Stimulated activated naive CD4-positive, alpha-beta T cell (primary cell): ENCODE data around the gene MZB1.
"Not testable (repeated sequence)": the region's sequence is repeated elsewhere in the genome, so short reads cannot be mapped to it uniquely, and the experiment has no call there.

ENCODE experiments used
- DNase-seq, 6 experiments: peaks; one replicate each; lab custom pipeline; 2025; lab: John Stamatoyannopoulos, UW

Gene MZB1

GRCh38 chr5:139392678-139393496, 3.2 kb upstream of the MZB1 start:
- peak; percentile 35 to 67 (median 60) for DNase-seq

- peak in 1 of 6 experiments; percentile 39 for DNase-seq
Observed at GRCh38 chr5:139392324-139392677, 2.6 kb upstream of the MZB1 start.

GRCh38 chr5:139391570-139392323, 2.0 kb upstream of the MZB1 start:
- DNase-seq, result peak in 1 of 6 experiments; percentile 33

- DNase-seq, result no peak
Observed at GRCh38 chr5:139390639-139391569, 1.2 kb upstream of the MZB1 start.

GRCh38 chr5:139388198-139388821, 1.4 kb downstream of the MZB1 start:
- DNase-seq, result no peak

- no peak for DNase-seq
Observed at GRCh38 chr5:139387611-139388197, 2.0 kb downstream of the MZB1 start.

GRCh38 chr5:139386956-139387355, 2.8 kb downstream of the MZB1 start:
- DNase-seq, result not testable (repeated sequence)

GRCh38 chr5:139386050-139386438, 3.7 kb downstream of the MZB1 start:
- DNase-seq, result no peak

- DNase-seq, result peak in 3 of 6 experiments; percentile 5 to 40 (median 33)
Observed at GRCh38 chr5:139385061-139386049, 4.4 kb downstream of the MZB1 start.

GRCh38 chr5:139384591-139385051, 5.1 kb downstream of the MZB1 start:
- DNase-seq, result peak in 1 of 6 experiments; percentile 30

- no peak for DNase-seq
Observed at GRCh38 chr5:139383993-139384590, 5.6 kb downstream of the MZB1 start.

GRCh38 chr5:139383275-139383992, 6.3 kb downstream of the MZB1 start, which contains the start of gene SLC23A1:
SLC23A1 (minus strand) TSS chr5:139383297; CDS start chr5:139383253, 44 bp downstream.
- DNase-seq, result no peak

GRCh38 chr5:139382807-139383206, 6.9 kb downstream of the MZB1 start:
- no peak for DNase-seq

GRCh38 chr5:139381837-139382761, 7.6 kb downstream of the MZB1 start:
- DNase-seq, result no peak

GRCh38 chr5:139379626-139380449, 9.9 kb downstream of the MZB1 start:
- DNase-seq, result no peak

- DNase-seq, result no peak
Observed at GRCh38 chr5:139378941-139379361, 10.8 kb downstream of the MZB1 start.
